Fibroblast of gingiva (primary cell): ENCODE measurements around the gene DMRT2.

Experiments
- DNase-seq: peaks from one replicate; pipeline ENCODE4 v3.0.0-alpha.2; 2011; ENCODE audit warnings: low read depth

The DMRT2 gene

DNA sequence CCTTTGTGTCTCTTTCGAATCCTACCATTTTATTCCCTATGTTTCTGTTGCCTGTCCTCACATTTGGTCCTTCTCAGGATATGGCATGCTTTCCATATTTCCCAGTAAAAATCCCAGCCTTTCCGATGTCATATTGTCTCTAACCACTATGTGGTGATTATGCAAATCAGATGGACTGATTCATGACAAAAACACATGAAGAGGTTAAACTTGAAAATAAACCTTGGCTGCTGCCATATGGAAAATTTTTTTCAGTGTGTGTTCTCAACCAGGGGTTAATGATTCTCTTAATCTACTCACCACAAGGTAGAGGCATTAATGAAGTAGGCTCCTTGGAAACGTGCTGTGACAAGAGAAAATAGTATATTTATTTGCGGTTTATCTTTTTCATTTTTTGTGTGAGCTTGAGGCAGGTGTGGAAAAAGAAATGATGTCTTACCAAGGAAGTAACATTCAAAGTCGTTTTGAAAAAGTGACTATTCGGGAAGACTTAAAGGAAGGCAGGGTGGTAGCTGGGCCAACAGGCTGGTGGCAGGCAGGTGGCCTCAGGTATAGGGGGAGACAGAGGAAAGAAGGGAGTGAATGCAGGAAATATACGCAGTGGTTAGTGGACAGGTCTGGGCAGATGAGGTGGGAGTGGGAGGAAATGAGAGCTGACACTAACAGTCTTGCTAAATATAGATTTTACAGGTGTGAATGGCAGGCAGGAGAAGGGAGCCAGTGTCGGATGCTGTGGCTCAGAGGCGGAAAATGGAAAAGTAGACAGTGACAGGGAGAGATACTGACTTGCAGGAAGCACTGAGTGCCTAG is 46.2 kb downstream of the DMRT2 start:
- no peak for DNase-seq

DNA sequence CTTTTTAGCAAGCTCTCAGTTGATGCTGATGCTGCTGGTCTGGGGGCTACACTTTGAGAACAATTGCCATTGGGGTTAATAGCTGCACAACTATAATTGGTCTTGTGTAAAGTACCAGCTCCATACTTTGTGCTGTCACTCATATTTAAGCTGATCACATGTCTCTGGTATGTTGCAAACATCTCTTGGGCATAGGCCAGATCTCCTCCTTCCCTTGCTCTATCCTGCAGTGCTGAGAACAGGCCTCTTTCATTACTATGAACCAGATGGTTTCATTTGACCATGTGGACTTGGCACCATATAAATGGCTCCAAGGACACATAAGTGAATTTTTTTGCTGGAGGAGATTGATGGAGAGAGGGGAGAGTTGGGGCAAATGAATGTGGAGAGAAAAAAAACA is 48.4 kb downstream of the DMRT2 start:
- DNase-seq: no peak

DNA sequence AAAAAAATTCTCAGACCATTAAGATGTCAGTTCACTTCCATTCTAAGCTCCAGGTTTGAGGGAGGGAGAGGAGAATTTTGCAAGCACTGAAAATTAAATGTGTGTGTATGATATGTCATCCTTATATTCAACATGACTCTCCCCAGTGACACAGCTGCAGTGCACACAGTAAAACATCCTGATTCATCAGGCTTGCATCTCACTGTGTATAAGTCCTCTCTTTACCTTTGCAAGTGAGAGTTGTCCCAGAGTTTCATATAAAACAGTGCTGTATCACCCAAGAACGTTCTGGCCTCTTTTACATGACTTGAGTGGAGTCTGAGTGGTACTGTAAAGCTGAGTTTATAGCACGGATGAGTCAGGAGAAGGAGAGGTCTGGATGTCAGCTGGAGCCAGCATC is 50.0 kb downstream of the DMRT2 start:
- DNase-seq: no peak

DNA sequence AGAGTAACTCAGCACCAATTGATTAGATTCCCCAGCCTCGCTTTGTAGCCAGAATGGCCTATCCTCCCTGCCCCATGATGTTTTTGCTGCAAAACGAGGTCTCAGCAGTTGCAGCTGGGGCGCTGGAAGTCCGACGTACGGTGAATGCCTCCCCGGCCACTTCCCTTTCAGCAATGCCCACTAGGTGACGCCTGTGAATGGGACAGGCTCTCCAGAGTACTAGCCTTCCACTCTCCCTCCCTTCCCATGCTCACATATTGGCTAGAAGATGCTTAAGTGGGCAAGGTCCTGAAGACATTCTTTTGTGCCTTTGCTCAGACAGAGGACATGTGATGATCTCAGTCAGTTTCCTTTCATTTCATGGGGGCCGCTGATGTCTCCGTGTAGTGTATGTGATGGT is 50.8 kb downstream of the DMRT2 start:
- DNase-seq: no peak

DNA sequence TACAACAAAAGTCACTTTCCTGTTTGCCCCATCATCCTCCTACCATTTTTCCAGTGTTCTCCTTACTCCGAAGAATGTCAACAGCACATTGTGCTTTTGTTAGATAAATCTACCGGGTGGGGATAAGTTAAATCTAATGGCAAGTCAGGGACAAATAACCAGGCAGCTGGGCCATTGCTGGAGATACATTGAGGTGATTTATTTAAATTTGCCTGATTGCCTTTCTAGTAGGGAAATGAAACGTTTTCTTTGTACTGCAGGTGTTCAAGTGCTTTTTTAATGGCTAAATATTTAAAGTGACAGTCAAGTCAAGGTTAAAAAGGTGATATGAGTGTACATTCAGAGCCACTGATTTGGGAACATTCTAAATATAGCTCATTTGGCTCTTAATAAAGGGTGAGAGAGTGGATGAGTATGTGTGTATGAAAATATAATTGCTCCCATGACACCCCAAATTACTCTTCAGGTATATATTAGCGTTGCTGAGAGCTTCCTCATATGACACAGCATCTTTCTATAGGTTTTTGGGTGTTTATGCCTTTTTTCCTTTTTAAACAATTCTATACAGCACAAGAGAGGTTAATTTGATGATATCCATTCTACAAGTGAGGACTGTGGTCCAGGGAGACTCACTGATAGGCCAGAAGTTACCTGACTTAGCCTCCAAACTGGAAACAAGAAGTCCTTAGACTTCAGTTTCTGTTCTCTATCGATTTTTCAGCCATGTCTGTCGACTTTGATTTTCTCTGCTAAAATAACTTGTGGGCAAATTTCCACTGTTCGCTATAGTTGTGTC is 51.9 kb downstream of the DMRT2 start:
- no peak for DNase-seq

DNA sequence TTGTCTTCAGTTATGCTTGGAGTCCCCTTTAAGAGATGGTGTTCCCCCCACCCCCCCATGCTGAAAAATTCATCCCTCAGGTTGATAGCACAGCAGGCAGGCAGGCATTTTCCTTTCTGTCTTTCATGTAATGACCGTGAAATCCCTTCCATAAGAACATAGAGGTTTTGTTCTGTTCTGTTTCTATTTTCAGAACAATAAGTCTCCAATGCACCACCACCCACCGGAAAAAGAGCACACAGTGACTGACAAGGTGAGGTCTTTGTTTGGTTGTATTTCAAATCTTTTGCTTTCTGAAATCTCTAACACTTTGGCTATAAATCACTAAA is 52.4 kb downstream of the DMRT2 start:
- no peak for DNase-seq
